ENCODE results near the gene JMJD8. TPM values are rescaled to one million over a fixed set of nuclear protein-coding genes. Genes with fewer than 3 reads are reported as not detected.

Gene JMJD8
- total RNA-seq, 2 donors from 2014 or later: 40.7 to 72.1 TPM

GRCh38 chr16:683396-684070 lies 601 bp downstream of the JMJD8 start:
- DNase-seq: no peak
- intact Hi-C loops (cut with DNase I): no loop called here
- TF ChIP-seq, protein P1, sequence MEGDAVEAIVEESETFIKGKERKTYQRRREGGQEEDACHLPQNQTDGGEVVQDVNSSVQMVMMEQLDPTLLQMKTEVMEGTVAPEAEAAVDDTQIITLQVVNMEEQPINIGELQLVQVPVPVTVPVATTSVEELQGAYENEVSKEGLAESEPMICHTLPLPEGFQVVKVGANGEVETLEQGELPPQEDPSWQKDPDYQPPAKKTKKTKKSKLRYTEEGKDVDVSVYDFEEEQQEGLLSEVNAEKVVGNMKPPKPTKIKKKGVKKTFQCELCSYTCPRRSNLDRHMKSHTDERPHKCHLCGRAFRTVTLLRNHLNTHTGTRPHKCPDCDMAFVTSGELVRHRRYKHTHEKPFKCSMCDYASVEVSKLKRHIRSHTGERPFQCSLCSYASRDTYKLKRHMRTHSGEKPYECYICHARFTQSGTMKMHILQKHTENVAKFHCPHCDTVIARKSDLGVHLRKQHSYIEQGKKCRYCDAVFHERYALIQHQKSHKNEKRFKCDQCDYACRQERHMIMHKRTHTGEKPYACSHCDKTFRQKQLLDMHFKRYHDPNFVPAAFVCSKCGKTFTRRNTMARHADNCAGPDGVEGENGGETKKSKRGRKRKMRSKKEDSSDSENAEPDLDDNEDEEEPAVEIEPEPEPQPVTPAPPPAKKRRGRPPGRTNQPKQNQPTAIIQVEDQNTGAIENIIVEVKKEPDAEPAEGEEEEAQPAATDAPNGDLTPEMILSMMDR (IDR thresholded peaks at IDR 0.05): no peak
- Histone ChIP-seq H3K4me1 (peaks cover 36% of the 10 kb centered on the region), H3K9ac (ENCODE audit: low read depth in 2 of 2, low read length in 2 of 2) (peak overlapping the region; percentile 78 to 90), H3K9me3 (no peaks in the 10 kb centered on the region), H3K4me3 (peak overlapping the region; percentile 63), H3K36me3 (peaks cover 6% of the 10 kb centered on the region), H3K27ac (peak overlapping the region; percentile 60), H3K27me3 (no peaks in the 10 kb centered on the region)

- intact Hi-C loops (cut with DNase I): no loop called here
- Histone ChIP-seq H3K27ac (no peak overlapping the region), H3K4me1 (peaks cover 36% of the 10 kb centered on the region), H3K9me3 (no peaks in the 10 kb centered on the region), H3K4me3 (no peak overlapping the region), H3K9ac (ENCODE audit: low read depth in 2 of 2, low read length in 2 of 2) (peak overlapping the region in 1 of 2 donors; percentile 78), H3K36me3 (peaks cover 6% of the 10 kb centered on the region), H3K27me3 (no peaks in the 10 kb centered on the region)
- TF ChIP-seq, protein P1 (IDR thresholded peaks at IDR 0.05): no peak
- DNase-seq: no peak
Measured at GRCh38 chr16:682493-683395, 1.4 kb downstream of the JMJD8 start.

GRCh38 chr16:681746-682427 lies 2.2 kb downstream of the JMJD8 start:
- Histone ChIP-seq H3K4me3 (no peak overlapping the region), H3K27ac (no peak overlapping the region), H3K27me3 (no peaks in the 10 kb centered on the region), H3K4me1 (peaks cover 36% of the 10 kb centered on the region), H3K9ac (ENCODE audit: low read depth in 2 of 2, low read length in 2 of 2) (peak overlapping the region in 1 of 2 donors; percentile 85), H3K36me3 (peaks cover 6% of the 10 kb centered on the region), H3K9me3 (no peaks in the 10 kb centered on the region)
- intact Hi-C loops (cut with DNase I): no loop called here
- DNase-seq: no peak
- TF ChIP-seq, protein P1 (IDR thresholded peaks at IDR 0.05): no peak

- H3K4me1 ChIP-seq: peaks cover 38% of the 10 kb centered on the region
- TF ChIP-seq, protein P1 (IDR thresholded peaks at IDR 0.05): no peak
- peak; percentile 70 for DNase-seq
Measured at GRCh38 chr16:680967-681745, 3.0 kb downstream of the JMJD8 start.

GRCh38 chr16:680625-680945 lies 3.5 kb downstream of the JMJD8 start:
- Histone ChIP-seq H3K9me3 (no peaks in the 10 kb centered on the region), H3K36me3 (peaks cover 6% of the 10 kb centered on the region), H3K4me1 (peaks cover 41% of the 10 kb centered on the region), H3K9ac (ENCODE audit: low read depth in 2 of 2, low read length in 2 of 2) (peak overlapping the region; percentile 77 to 85), H3K27me3 (no peaks in the 10 kb centered on the region), H3K4me3 (peak overlapping the region; percentile 71), H3K27ac (peak overlapping the region; percentile 90)
- no peak for DNase-seq
- TF ChIP-seq, protein P1 (IDR thresholded peaks at IDR 0.05): no peak
- intact Hi-C loops (cut with DNase I): no loop called here

More at GRCh38 chr16:680967-681745, 3.0 kb downstream of the JMJD8 start:
- Histone ChIP-seq H3K27me3 (no peaks in the 10 kb centered on the region), H3K4me3 (peak overlapping the region; percentile 71), H3K27ac (peak overlapping the region; percentile 90), H3K9ac (ENCODE audit: low read depth in 2 of 2, low read length in 2 of 2) (peak overlapping the region; percentile 77 to 85), H3K36me3 (peaks cover 6% of the 10 kb centered on the region), H3K9me3 (no peaks in the 10 kb centered on the region)
- intact Hi-C loops (cut with DNase I): no loop called here
